GM23338 (cell line): ENCODE results near the gene MRGPRX3. TPM values are rescaled to one million over a fixed set of nuclear protein-coding genes. Genes with fewer than 3 reads are reported as not detected.

ENCODE experiments used
- ATAC-seq: fragments of 200-7000 bp; cut with Tn5 transposase; 3 replicates; pipeline ENCODE4 v1.9.1; 2020
- DNase-seq: peaks from one replicate; pipeline ENCODE4 v3.0.0-alpha.2; 2015; ENCODE audit warnings: low spot score
- H2AFZ ChIP-seq: fragments of 200-600 bp; sonication (generic); 2 replicates; pipeline ENCODE4 v1.8.0; 2016; ENCODE audit warnings: antibody characterized with exemption, mild to moderate bottlenecking, moderate library complexity
- H3F3A ChIP-seq: fragments of 200-600 bp; sonication (generic); replicated peaks from 2 replicates; pipeline ENCODE4 v1.8.0; 2017; ENCODE audit warnings: antibody characterized with exemption, mixed run types, low read depth
- H3K27ac ChIP-seq: fragments of 200-600 bp; sonication (generic); 2 replicates; pipeline ENCODE4 v1.6.1; 2016; ENCODE audit warnings: low read depth
- H3K27me3 ChIP-seq: fragments of 200-600 bp; sonication (generic); 2 replicates; pipeline ENCODE4 v1.8.0; 2016; ENCODE audit warnings: mild to moderate bottlenecking, mixed run types, moderate library complexity; ENCODE audit not compliant: insufficient read depth
- H3K36me3 ChIP-seq: fragments of 200-600 bp; sonication (generic); 2 replicates; pipeline ENCODE4 v1.8.0; 2016; ENCODE audit warnings: mild to moderate bottlenecking; ENCODE audit not compliant: insufficient read depth
- H3K4me1 ChIP-seq: fragments of 200-600 bp; sonication (generic); 2 replicates; pipeline ENCODE4 v1.8.0; 2016; ENCODE audit warnings: mild to moderate bottlenecking, moderate library complexity; ENCODE audit not compliant: insufficient read depth
- H3K4me2 ChIP-seq: fragments of 200-600 bp; sonication (generic); 2 replicates; pipeline ENCODE4 v1.7.1; 2017; ENCODE audit warnings: mixed run types
- H3K4me3 ChIP-seq: fragments of 200-600 bp; sonication (generic); 2 replicates; pipeline ENCODE4 v1.6.1; 2016; ENCODE audit warnings: mixed run types
- H3K79me2 ChIP-seq: fragments of 200-600 bp; sonication (generic); replicated peaks from 2 replicates; pipeline ENCODE4 v1.8.0; 2017; ENCODE audit warnings: mild to moderate bottlenecking; ENCODE audit not compliant: insufficient read depth
- H3K9me2 ChIP-seq: fragments of 200-600 bp; sonication (generic); 2 replicates; pipeline ENCODE4 v1.8.0; 2017; ENCODE audit not compliant: insufficient read depth
- H4K20me1 ChIP-seq: fragments of 200-600 bp; sonication (generic); replicated peaks from 2 replicates; pipeline ENCODE4 v1.8.0; 2017; ENCODE audit warnings: mild to moderate bottlenecking; ENCODE audit not compliant: insufficient read depth
- H3K27ac Mint-ChIP-seq: 2 replicates; pipeline ENCODE4 v1.8.0; 2020; ENCODE audit warnings: inconsistent platforms, mild to moderate bottlenecking, moderate library complexity, mixed read lengths
- H3K27me3 Mint-ChIP-seq: 3 replicates; pipeline ENCODE4 v1.8.0; 2022; ENCODE audit warnings: low read depth, mild to moderate bottlenecking, moderate library complexity, mixed read lengths, inconsistent platforms; ENCODE audit not compliant: insufficient read depth, poor library complexity
- H3K36me3 Mint-ChIP-seq: 3 replicates; pipeline ENCODE4 v1.8.0; 2021; ENCODE audit warnings: low read depth, mild to moderate bottlenecking, inconsistent platforms, moderate library complexity, mixed read lengths
- H3K4me1 Mint-ChIP-seq: 3 replicates; pipeline ENCODE4 v1.8.0; 2020; ENCODE audit warnings: mild to moderate bottlenecking, inconsistent platforms, mixed read lengths
- H3K4me3 Mint-ChIP-seq: 3 replicates; pipeline ENCODE4 v1.8.0; 2021; ENCODE audit warnings: moderate library complexity, mild to moderate bottlenecking, inconsistent platforms, mixed read lengths
- H3K9me3 Mint-ChIP-seq: 3 replicates; pipeline ENCODE4 v1.8.0; 2020; ENCODE audit warnings: moderate library complexity, mild to moderate bottlenecking, inconsistent platforms, mixed read lengths
- CREB1 ChIP-seq: fragments of 250-450 bp; sonication (Bioruptor Pico); IDR thresholded peaks from 2 replicates; pipeline ENCODE4 v1.5.0; 2020; ENCODE audit warnings: low read depth, mild to moderate bottlenecking, moderate library complexity
- EZH2 ChIP-seq: fragments of 200-600 bp; sonication (generic); IDR thresholded peaks from one replicate; pipeline ENCODE4 v1.8.0; 2017; ENCODE audit warnings: antibody characterized with exemption, mild to moderate bottlenecking, low read depth; ENCODE audit not compliant: unreplicated experiment
- NANOG ChIP-seq: IDR thresholded peaks from 2 replicates; pipeline ENCODE4 v1.6.1; 2016; ENCODE audit warnings: antibody characterized with exemption, borderline replicate concordance
- POLR2AphosphoS5 ChIP-seq: IDR thresholded peaks from 2 replicates; pipeline ENCODE4 v1.6.1; 2016; ENCODE audit warnings: antibody characterized with exemption, low read depth
- STAT1 ChIP-seq: IDR thresholded peaks from one replicate; pipeline ENCODE4 v1.6.1; 2016; ENCODE audit warnings: antibody characterized with exemption; ENCODE audit not compliant: unreplicated experiment
- ZNF114 ChIP-seq: fragments of 250-450 bp; sonication (Bioruptor Pico); IDR thresholded peaks from 2 replicates; pipeline ENCODE4 v1.5.0; 2020; ENCODE audit warnings: mild to moderate bottlenecking, moderate library complexity
- ZNF331 ChIP-seq: fragments of 250-450 bp; sonication (Bioruptor Pico); IDR thresholded peaks from 2 replicates; pipeline ENCODE4 v1.5.0; 2020; ENCODE audit warnings: low read depth, mild to moderate bottlenecking, moderate library complexity
- polyA plus RNA-seq: library from polyadenylated mRNA; unstranded; fragments of >200 nt; fragmentation: Nextera tagmentation; extraction: Ambion mirVana; gene quantifications from 2 replicates; pipeline ENCODE4 v1.2.1, GENCODE V29; 2016
- total RNA-seq: library from RNA; depleted of rRNA; stranded (reverse); fragments of >200 nt; shearing (Covaris generic); gene quantifications from 2 replicates; pipeline ENCODE4 v1.2.3, GENCODE V29; 2014
- TF ChIP-seq, protein P1 (sequence below): IDR thresholded peaks from one replicate; pipeline ENCODE4 v1.6.1; 2018; ENCODE audit warnings: antibody characterized with exemption; ENCODE audit not compliant: unreplicated experiment
- TF ChIP-seq, protein P2 (sequence below): fragments of 250-450 bp; sonication (Bioruptor Pico); IDR thresholded peaks from 2 replicates; pipeline ENCODE4 v1.5.0; 2020; ENCODE audit warnings: mild to moderate bottlenecking, moderate library complexity

MRGPRX3 gene
- total and polyA plus RNA-seq, 2 experiments from 2014 or later = not detected

GRCh38 chr11:18093959-18094358 lies 38.4 kb upstream of the MRGPRX3 start:
- H3K9me2 ChIP-seq = no peaks in the 10 kb centered on the region
- peaks cover 29% of the 10 kb centered on the region for H4K20me1 ChIP-seq
- H3F3A ChIP-seq = no peaks in the 10 kb centered on the region
- H3K4me3 ChIP-seq = no peak overlapping the region
- no peak overlapping the region for H3K4me3 Mint-ChIP-seq
- H3K27ac Mint-ChIP-seq = no peak overlapping the region
- ATAC-seq (no peak), DNase-seq (no peak)
- peaks cover 33% of the 10 kb centered on the region for H3K79me2 ChIP-seq
- H2AFZ ChIP-seq = no peak overlapping the region
- H3K27ac ChIP-seq = no peak overlapping the region
- peaks cover 38% of the 10 kb centered on the region for H3K36me3 ChIP-seq
- H3K27me3 Mint-ChIP-seq = no peaks in the 10 kb centered on the region
- TF ChIP-seq CREB1 (CRISPR knock-in tag) (no peak), NANOG (no peak), STAT1 (no peak), ZNF331 (no peak), EZH2 (no peak), POLR2AphosphoS5 (no peak), ZNF114 (CRISPR knock-in tag) (no peak)
- H3K4me1 ChIP-seq = no peaks in the 10 kb centered on the region
- H3K36me3 Mint-ChIP-seq = peaks cover 57% of the 10 kb centered on the region
- no peaks in the 10 kb centered on the region for H3K4me1 Mint-ChIP-seq
- no peak overlapping the region for H3K4me2 ChIP-seq
- H3K9me3 Mint-ChIP-seq = no peaks in the 10 kb centered on the region
- H3K27me3 ChIP-seq = no peaks in the 10 kb centered on the region

GRCh38 chr11:18100926-18101656 lies 31.3 kb upstream of the MRGPRX3 start:
- H4K20me1 ChIP-seq = peaks cover 29% of the 10 kb centered on the region
- Mint-ChIP-seq H3K36me3 (peaks cover 41% of the 10 kb centered on the region), H3K9me3 (no peaks in the 10 kb centered on the region), H3K4me3 (no peak overlapping the region), H3K27me3 (no peaks in the 10 kb centered on the region), H3K4me1 (peaks cover 6% of the 10 kb centered on the region), H3K27ac (no peak overlapping the region)
- H3K36me3 ChIP-seq = peaks cover 21% of the 10 kb centered on the region; the same call in 1 of the 2 replicates
- H3K9me2 ChIP-seq = no peaks in the 10 kb centered on the region
- H3K4me3 ChIP-seq = no peak overlapping the region
- H3K27ac ChIP-seq = no peak overlapping the region
- H3K79me2 ChIP-seq = peaks cover 95% of the 10 kb centered on the region
- ATAC-seq (no peak), DNase-seq (no peak)
- 0 out of 2 replicates have a peak, but pooled peaks cover 4% of the 10 kb centered on the region for H3K4me1 ChIP-seq
- no peaks in the 10 kb centered on the region for H3F3A ChIP-seq
- no peaks in the 10 kb centered on the region for H3K27me3 ChIP-seq
- no peak overlapping the region for H2AFZ ChIP-seq
- H3K4me2 ChIP-seq = no peak overlapping the region
- no peak for TF ChIP-seq STAT1
- TF ChIP-seq ZNF114 (CRISPR knock-in tag) = no peak
- TF ChIP-seq, protein P1, sequence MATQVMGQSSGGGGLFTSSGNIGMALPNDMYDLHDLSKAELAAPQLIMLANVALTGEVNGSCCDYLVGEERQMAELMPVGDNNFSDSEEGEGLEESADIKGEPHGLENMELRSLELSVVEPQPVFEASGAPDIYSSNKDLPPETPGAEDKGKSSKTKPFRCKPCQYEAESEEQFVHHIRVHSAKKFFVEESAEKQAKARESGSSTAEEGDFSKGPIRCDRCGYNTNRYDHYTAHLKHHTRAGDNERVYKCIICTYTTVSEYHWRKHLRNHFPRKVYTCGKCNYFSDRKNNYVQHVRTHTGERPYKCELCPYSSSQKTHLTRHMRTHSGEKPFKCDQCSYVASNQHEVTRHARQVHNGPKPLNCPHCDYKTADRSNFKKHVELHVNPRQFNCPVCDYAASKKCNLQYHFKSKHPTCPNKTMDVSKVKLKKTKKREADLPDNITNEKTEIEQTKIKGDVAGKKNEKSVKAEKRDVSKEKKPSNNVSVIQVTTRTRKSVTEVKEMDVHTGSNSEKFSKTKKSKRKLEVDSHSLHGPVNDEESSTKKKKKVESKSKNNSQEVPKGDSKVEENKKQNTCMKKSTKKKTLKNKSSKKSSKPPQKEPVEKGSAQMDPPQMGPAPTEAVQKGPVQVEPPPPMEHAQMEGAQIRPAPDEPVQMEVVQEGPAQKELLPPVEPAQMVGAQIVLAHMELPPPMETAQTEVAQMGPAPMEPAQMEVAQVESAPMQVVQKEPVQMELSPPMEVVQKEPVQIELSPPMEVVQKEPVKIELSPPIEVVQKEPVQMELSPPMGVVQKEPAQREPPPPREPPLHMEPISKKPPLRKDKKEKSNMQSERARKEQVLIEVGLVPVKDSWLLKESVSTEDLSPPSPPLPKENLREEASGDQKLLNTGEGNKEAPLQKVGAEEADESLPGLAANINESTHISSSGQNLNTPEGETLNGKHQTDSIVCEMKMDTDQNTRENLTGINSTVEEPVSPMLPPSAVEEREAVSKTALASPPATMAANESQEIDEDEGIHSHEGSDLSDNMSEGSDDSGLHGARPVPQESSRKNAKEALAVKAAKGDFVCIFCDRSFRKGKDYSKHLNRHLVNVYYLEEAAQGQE = no peak
- no peak for TF ChIP-seq EZH2
- TF ChIP-seq, protein P2, sequence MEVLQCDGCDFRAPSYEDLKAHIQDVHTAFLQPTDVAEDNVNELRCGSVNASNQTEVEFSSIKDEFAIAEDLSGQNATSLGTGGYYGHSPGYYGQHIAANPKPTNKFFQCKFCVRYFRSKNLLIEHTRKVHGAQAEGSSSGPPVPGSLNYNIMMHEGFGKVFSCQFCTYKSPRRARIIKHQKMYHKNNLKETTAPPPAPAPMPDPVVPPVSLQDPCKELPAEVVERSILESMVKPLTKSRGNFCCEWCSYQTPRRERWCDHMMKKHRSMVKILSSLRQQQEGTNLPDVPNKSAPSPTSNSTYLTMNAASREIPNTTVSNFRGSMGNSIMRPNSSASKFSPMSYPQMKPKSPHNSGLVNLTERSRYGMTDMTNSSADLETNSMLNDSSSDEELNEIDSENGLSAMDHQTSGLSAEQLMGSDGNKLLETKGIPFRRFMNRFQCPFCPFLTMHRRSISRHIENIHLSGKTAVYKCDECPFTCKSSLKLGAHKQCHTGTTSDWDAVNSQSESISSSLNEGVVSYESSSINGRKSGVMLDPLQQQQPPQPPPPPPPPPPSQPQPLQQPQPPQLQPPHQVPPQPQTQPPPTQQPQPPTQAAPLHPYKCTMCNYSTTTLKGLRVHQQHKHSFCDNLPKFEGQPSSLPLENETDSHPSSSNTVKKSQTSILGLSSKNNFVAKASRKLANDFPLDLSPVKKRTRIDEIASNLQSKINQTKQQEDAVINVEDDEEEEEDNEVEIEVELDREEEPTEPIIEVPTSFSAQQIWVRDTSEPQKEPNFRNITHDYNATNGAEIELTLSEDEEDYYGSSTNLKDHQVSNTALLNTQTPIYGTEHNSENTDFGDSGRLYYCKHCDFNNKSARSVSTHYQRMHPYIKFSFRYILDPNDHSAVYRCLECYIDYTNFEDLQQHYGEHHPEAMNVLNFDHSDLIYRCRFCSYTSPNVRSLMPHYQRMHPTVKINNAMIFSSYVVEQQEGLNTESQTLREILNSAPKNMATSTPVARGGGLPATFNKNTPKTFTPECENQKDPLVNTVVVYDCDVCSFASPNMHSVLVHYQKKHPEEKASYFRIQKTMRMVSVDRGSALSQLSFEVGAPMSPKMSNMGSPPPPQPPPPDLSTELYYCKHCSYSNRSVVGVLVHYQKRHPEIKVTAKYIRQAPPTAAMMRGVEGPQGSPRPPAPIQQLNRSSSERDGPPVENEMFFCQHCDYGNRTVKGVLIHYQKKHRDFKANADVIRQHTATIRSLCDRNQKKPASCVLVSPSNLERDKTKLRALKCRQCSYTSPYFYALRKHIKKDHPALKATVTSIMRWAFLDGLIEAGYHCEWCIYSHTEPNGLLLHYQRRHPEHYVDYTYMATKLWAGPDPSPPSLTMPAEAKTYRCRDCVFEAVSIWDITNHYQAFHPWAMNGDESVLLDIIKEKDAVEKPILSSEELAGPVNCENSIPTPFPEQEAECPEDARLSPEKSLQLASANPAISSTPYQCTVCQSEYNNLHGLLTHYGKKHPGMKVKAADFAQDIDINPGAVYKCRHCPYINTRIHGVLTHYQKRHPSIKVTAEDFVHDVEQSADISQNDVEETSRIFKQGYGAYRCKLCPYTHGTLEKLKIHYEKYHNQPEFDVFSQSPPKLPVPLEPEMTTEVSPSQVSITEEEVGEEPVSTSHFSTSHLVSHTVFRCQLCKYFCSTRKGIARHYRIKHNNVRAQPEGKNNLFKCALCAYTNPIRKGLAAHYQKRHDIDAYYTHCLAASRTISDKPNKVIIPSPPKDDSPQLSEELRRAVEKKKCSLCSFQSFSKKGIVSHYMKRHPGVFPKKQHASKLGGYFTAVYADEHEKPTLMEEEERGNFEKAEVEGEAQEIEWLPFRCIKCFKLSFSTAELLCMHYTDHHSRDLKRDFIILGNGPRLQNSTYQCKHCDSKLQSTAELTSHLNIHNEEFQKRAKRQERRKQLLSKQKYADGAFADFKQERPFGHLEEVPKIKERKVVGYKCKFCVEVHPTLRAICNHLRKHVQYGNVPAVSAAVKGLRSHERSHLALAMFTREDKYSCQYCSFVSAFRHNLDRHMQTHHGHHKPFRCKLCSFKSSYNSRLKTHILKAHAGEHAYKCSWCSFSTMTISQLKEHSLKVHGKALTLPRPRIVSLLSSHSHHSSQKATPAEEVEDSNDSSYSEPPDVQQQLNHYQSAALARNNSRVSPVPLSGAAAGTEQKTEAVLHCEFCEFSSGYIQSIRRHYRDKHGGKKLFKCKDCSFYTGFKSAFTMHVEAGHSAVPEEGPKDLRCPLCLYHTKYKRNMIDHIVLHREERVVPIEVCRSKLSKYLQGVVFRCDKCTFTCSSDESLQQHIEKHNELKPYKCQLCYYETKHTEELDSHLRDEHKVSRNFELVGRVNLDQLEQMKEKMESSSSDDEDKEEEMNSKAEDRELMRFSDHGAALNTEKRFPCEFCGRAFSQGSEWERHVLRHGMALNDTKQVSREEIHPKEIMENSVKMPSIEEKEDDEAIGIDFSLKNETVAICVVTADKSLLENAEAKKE (CRISPR knock-in tag) = no peak
- no peak for TF ChIP-seq CREB1 (CRISPR knock-in tag)
- no peak for TF ChIP-seq NANOG
- no peak for TF ChIP-seq POLR2AphosphoS5
